HG03575 (cell line): ENCODE data around the gene FAM90A26.
"Not testable (repeated sequence)": the region's sequence is repeated elsewhere in the genome, so short reads cannot be mapped to it uniquely, and the experiment has no call there.

Experiments
- ATAC-seq: cut with Tn5 transposase; IDR thresholded peaks from one replicate; pipeline ENCODE4 v1.9.1; 2021; ENCODE audit not compliant: unreplicated experiment, insufficient number of reproducible peaks, low FRiP score; ENCODE audit errors: extremely low read depth

FAM90A26 gene

GRCh38 chr4:9169791-9170459 lies at the start of gene FAM90A26:
Gene FAM90A26, plus strand, starts transcription at chr4:9170409. Its CDS starts 2,764 bp downstream, at chr4:9173173.
- ATAC-seq: not testable (repeated sequence)

- ATAC-seq: not testable (repeated sequence)
These were observed 47.5 kb upstream of the FAM90A26 start for GRCh38 chr4:9122711-9123110.

- ATAC-seq: not testable (repeated sequence)
These were observed 46.6 kb upstream of the FAM90A26 start for GRCh38 chr4:9123572-9124007.

GRCh38 chr4:9125601-9126161 lies 44.5 kb upstream of the FAM90A26 start:
- not testable (repeated sequence) for ATAC-seq

GRCh38 chr4:9131420-9131819 lies 38.8 kb upstream of the FAM90A26 start:
- ATAC-seq: not testable (repeated sequence)

- ATAC-seq: not testable (repeated sequence)
These were observed 37.4 kb upstream of the FAM90A26 start for GRCh38 chr4:9132849-9133248.

- not testable (repeated sequence) for ATAC-seq
These were observed 36.2 kb upstream of the FAM90A26 start for GRCh38 chr4:9134011-9134410.

- not testable (repeated sequence) for ATAC-seq
These were observed 35.7 kb upstream of the FAM90A26 start for GRCh38 chr4:9134556-9134955.

GRCh38 chr4:9141050-9141449 lies 29.2 kb upstream of the FAM90A26 start:
- not testable (repeated sequence) for ATAC-seq

- ATAC-seq: not testable (repeated sequence)
These were observed 27.4 kb upstream of the FAM90A26 start for GRCh38 chr4:9142786-9143185.

GRCh38 chr4:9143421-9144080 lies 26.7 kb upstream of the FAM90A26 start:
- ATAC-seq: no peak

- no peak for ATAC-seq
These were observed 23.2 kb upstream of the FAM90A26 start for GRCh38 chr4:9146967-9147366.

- ATAC-seq: not testable (repeated sequence)
These were observed 22.8 kb upstream of the FAM90A26 start for GRCh38 chr4:9147368-9147767.

GRCh38 chr4:9148611-9149409 lies 21.4 kb upstream of the FAM90A26 start:
- not testable (repeated sequence) for ATAC-seq

GRCh38 chr4:9151809-9152179 lies 18.4 kb upstream of the FAM90A26 start:
- ATAC-seq: not testable (repeated sequence)

GRCh38 chr4:9152180-9153007 lies 17.8 kb upstream of the FAM90A26 start:
- not testable (repeated sequence) for ATAC-seq

GRCh38 chr4:9153008-9153570 lies 17.1 kb upstream of the FAM90A26 start:
- peak; percentile 84 for ATAC-seq

- ATAC-seq: not testable (repeated sequence)
These were observed 16.5 kb upstream of the FAM90A26 start for GRCh38 chr4:9153571-9154157.
